ENCODE results near the gene IL10.

GRCh38 chr1:206761159-206761768, 11.0 kb downstream of the IL10 start:
- TF ChIP-seq CTCF (conservative IDR thresholded peaks at IDR 0.05; ENCODE audit: low read length) (no peak), EZH2phosphoT487 (IDR thresholded peaks at IDR 0.05; ENCODE audit: borderline replicate concordance, low read depth, low read length) (no peak)
